GM18907 (cell line): ENCODE measurements around the gene ANKRD29.
"Not testable (repeated sequence)": the region's sequence is repeated elsewhere in the genome, so short reads cannot be mapped to it uniquely, and the experiment has no call there.

Source experiments
- ATAC-seq: cut with Tn5 transposase; IDR thresholded peaks from one replicate; pipeline ENCODE4 v1.9.1; 2021; ENCODE audit warnings: mild to moderate bottlenecking, moderate library complexity; ENCODE audit not compliant: unreplicated experiment

ANKRD29 gene

GRCh38 chr18:23567671-23568070 is 95.0 kb downstream of the ANKRD29 start:
- ATAC-seq: no peak

- no peak for ATAC-seq
These were observed 96.7 kb downstream of the ANKRD29 start for GRCh38 chr18:23565916-23566547.

GRCh38 chr18:23563377-23564043 is 99.2 kb downstream of the ANKRD29 start:
- no peak for ATAC-seq

GRCh38 chr18:23560186-23560585 is 102.5 kb downstream of the ANKRD29 start:
- ATAC-seq: no peak

GRCh38 chr18:23557511-23557910 is 105.2 kb downstream of the ANKRD29 start:
- ATAC-seq: not testable (repeated sequence)

GRCh38 chr18:23556145-23556780 is 106.4 kb downstream of the ANKRD29 start:
- ATAC-seq: no peak

GRCh38 chr18:23553887-23554286 is 108.8 kb downstream of the ANKRD29 start:
- ATAC-seq: no peak

- ATAC-seq: no peak
These were observed 110.2 kb downstream of the ANKRD29 start for GRCh38 chr18:23552505-23552904.

GRCh38 chr18:23551978-23552377 is 110.7 kb downstream of the ANKRD29 start:
- ATAC-seq: no peak

- ATAC-seq: no peak
These were observed 111.8 kb downstream of the ANKRD29 start for GRCh38 chr18:23550898-23551297.
